Suprapubic skin (tissue), 4 donors: ENCODE results near the gene ID1.

Experiments used
- CTCF ChIP-seq, 2 donors: fragments of 200-600 bp in 1 of 2; fragments of 450-650 bp in 1 of 2; sonication (generic) in 1 of 2; IDR thresholded peaks; one replicate each; pipeline ENCODE4 v1.5.1; 2016 to 2019; ENCODE audit warnings: antibody characterized with exemption in 2 of 2, mild to moderate bottlenecking in 1 of 2, moderate library complexity in 1 of 2
- EP300 ChIP-seq: sonication (generic); formaldehyde crosslinking; IDR thresholded peaks from one replicate; pipeline ENCODE4 v1.6.1; 2017; ENCODE audit warnings: antibody characterized with exemption
- POLR2A ChIP-seq, 2 donors: fragments of 450-650 bp; IDR thresholded peaks; one replicate each; pipeline ENCODE4 v1.6.1; 2017; ENCODE audit warnings: antibody characterized with exemption in 2 of 2, mild to moderate bottlenecking in 2 of 2, moderate library complexity in 2 of 2
- POLR2AphosphoS5 ChIP-seq, 3 donors: sonication (generic); formaldehyde crosslinking; IDR thresholded peaks; one replicate each; pipeline ENCODE4 v1.6.1; 2017; ENCODE audit warnings: antibody characterized with exemption in 3 of 3

GRCh38 chr20:31569163-31570020 is 35.7 kb upstream of the ID1 start:
- TF ChIP-seq EP300 (no peak), CTCF (IDR thresholded peaks at IDR 0.05) (peak; percentile 55 to 79), POLR2A (IDR thresholded peaks at IDR 0.05) (no peak), POLR2AphosphoS5 (IDR thresholded peaks at IDR 0.05) (no peak)
